GM12878 (cell line): ENCODE measurements around the gene RAB15.

Experiments
- KDM1A ChIP-seq: fragments of 200-600 bp; sonication (generic); IDR thresholded peaks from 2 replicates; pipeline ENCODE4 v1.6.1; 2016; ENCODE audit warnings: borderline replicate concordance
- RFX5 ChIP-seq: IDR thresholded peaks from 2 replicates; pipeline ENCODE4 v1.6.1; 2011; ENCODE audit warnings: low read depth, low read length, improper control_type of control experiment
- ZNF274 ChIP-seq: IDR thresholded peaks from one replicate; pipeline ENCODE4 v1.8.0; 2011; ENCODE audit not compliant: insufficient read length, insufficient read depth
- TF ChIP-seq, protein P1 (sequence below): IDR thresholded peaks from 2 replicates; pipeline ENCODE4 v1.6.1; 2011; ENCODE audit warnings: borderline replicate concordance, low read depth, mild to moderate bottlenecking, moderate library complexity, mixed read lengths, low read length; ENCODE audit not compliant: insufficient read depth; ENCODE audit errors: extremely low read length
- TF ChIP-seq, protein P2 (sequence below), 3 experiments: IDR thresholded peaks in 2 of 3; conservative IDR thresholded peaks in 1 of 3; 2 replicates each; pipeline ENCODE4 v1.5.1; 2011; ENCODE audit warnings: low read depth in 3 of 3, low read length in 3 of 3, mild to moderate bottlenecking in 3 of 3, control low read depth in 2 of 3, moderate library complexity in 2 of 3, inconsistent platforms in 1 of 3, mixed read lengths in 1 of 3; ENCODE audit not compliant: control insufficient read depth in 2 of 3, insufficient read depth in 1 of 3; ENCODE audit errors: extremely low read depth in 1 of 3

DNA sequence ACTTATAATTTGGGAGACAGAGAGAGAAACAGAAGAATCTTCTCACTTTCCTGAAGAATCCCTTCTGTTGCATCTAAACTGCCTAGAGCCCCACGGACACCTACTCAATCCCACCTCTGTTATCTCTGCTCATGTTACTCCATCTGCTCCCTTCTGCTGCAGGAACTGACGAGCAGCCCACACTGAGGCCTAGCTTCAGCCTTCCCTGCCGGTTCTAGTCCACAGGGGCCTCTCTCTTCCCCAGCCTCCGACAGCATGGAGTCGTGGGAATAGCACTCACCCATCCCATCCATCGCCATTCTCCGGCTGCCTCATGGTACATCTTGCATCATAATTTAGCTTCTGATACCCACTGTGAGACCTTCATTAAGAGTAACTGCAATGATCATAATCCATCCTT is 4.0 kb downstream of the RAB15 start:
- TF ChIP-seq, protein P1, sequence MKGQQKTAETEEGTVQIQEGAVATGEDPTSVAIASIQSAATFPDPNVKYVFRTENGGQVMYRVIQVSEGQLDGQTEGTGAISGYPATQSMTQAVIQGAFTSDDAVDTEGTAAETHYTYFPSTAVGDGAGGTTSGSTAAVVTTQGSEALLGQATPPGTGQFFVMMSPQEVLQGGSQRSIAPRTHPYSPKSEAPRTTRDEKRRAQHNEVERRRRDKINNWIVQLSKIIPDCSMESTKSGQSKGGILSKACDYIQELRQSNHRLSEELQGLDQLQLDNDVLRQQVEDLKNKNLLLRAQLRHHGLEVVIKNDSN = no peak
- TF ChIP-seq ZNF274 = no peak
- TF ChIP-seq, protein P2, sequence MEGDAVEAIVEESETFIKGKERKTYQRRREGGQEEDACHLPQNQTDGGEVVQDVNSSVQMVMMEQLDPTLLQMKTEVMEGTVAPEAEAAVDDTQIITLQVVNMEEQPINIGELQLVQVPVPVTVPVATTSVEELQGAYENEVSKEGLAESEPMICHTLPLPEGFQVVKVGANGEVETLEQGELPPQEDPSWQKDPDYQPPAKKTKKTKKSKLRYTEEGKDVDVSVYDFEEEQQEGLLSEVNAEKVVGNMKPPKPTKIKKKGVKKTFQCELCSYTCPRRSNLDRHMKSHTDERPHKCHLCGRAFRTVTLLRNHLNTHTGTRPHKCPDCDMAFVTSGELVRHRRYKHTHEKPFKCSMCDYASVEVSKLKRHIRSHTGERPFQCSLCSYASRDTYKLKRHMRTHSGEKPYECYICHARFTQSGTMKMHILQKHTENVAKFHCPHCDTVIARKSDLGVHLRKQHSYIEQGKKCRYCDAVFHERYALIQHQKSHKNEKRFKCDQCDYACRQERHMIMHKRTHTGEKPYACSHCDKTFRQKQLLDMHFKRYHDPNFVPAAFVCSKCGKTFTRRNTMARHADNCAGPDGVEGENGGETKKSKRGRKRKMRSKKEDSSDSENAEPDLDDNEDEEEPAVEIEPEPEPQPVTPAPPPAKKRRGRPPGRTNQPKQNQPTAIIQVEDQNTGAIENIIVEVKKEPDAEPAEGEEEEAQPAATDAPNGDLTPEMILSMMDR (IDR thresholded peaks at IDR 0.05 in 2 of 3, conservative IDR thresholded peaks at IDR 0.05 in 1 of 3; ENCODE audit: control insufficient read depth in 2 of 3, extremely low read depth in 1 of 3, insufficient read depth in 1 of 3, low read depth in 3 of 3, low read length in 3 of 3) = no peak
- no peak for TF ChIP-seq RFX5
- no peak for TF ChIP-seq KDM1A
